ENCODE measurements around the gene PPP2R1A. TPM values are rescaled to one million over a fixed set of nuclear protein-coding genes. Genes with fewer than 3 reads are reported as not detected.

The PPP2R1A gene
- total RNA-seq, 6 donors from 2014 or later, result 90.1 to 214 (median 177) TPM

DNA sequence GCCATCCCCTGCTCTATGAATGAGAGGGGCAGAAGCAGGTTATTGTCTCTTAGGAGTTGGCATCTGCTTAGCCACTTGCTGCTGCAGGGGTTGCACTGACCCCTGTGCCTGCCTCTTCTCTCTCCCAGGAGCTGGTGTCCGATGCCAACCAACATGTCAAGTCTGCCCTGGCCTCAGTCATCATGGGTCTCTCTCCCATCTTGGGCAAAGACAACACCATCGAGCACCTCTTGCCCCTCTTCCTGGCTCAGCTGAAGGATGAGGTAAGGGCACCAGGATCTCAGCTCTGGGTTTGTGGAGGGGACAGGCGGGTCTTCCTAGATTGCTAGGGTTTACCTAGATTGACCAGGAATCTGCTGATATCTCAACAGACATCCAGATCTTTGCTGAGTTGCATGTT, 26.5 kb downstream of the PPP2R1A start:
- peaks cover 89 to 100% (median 100%) of the 10 kb centered on the region in 4 donors for H3K36me3 ChIP-seq
- no peak overlapping the region for H3K27ac ChIP-seq
- no peak for TF ChIP-seq POLR2AphosphoS5 (IDR thresholded peaks at IDR 0.05)
- TF ChIP-seq EP300 (IDR thresholded peaks at IDR 0.05), result no peak
- TF ChIP-seq POLR2A (IDR thresholded peaks at IDR 0.05), result no peak
- TF ChIP-seq, protein P1, sequence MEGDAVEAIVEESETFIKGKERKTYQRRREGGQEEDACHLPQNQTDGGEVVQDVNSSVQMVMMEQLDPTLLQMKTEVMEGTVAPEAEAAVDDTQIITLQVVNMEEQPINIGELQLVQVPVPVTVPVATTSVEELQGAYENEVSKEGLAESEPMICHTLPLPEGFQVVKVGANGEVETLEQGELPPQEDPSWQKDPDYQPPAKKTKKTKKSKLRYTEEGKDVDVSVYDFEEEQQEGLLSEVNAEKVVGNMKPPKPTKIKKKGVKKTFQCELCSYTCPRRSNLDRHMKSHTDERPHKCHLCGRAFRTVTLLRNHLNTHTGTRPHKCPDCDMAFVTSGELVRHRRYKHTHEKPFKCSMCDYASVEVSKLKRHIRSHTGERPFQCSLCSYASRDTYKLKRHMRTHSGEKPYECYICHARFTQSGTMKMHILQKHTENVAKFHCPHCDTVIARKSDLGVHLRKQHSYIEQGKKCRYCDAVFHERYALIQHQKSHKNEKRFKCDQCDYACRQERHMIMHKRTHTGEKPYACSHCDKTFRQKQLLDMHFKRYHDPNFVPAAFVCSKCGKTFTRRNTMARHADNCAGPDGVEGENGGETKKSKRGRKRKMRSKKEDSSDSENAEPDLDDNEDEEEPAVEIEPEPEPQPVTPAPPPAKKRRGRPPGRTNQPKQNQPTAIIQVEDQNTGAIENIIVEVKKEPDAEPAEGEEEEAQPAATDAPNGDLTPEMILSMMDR (IDR thresholded peaks at IDR 0.05), result no peak
- no peak overlapping the region for H3K4me3 ChIP-seq
- no peak for DNase-seq
- no peaks in the 10 kb centered on the region for H3K27me3 ChIP-seq
- no peaks in the 10 kb centered on the region for H3K9me3 ChIP-seq
- no peak for ATAC-seq (ENCODE audit: low FRiP score in 2 of 2)
- 94 to 96% methylated on average over 2 to 3 of the region's 3 CpGs for WGBS, 2 donors
- H3K4me1 ChIP-seq, result no peaks in the 10 kb centered on the region

DNA sequence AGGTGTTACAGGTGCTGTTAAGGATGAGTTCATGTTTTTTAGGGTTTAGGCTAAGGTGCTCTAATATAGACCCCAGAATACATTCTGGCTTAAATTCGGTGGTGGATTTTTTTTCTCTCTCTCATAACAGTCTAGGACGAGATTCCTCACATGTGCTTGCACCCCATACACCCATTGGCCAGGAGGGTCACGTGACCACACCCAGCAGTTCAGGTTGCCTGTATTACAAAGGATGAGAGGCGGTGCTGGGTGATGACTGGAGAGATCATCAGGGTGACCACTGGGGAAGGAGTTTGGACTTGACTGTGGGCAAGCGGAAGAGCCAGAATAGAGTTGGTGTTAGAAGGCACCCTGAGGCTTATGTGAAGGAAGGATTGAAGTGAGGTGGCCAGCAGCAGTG, 27.7 kb downstream of the PPP2R1A start:
- no peak for TF ChIP-seq EP300 (IDR thresholded peaks at IDR 0.05)
- TF ChIP-seq POLR2A (IDR thresholded peaks at IDR 0.05), result no peak
- no peak for TF ChIP-seq POLR2AphosphoS5 (IDR thresholded peaks at IDR 0.05)
- TF ChIP-seq, protein P1 (IDR thresholded peaks at IDR 0.05), result no peak

DNA sequence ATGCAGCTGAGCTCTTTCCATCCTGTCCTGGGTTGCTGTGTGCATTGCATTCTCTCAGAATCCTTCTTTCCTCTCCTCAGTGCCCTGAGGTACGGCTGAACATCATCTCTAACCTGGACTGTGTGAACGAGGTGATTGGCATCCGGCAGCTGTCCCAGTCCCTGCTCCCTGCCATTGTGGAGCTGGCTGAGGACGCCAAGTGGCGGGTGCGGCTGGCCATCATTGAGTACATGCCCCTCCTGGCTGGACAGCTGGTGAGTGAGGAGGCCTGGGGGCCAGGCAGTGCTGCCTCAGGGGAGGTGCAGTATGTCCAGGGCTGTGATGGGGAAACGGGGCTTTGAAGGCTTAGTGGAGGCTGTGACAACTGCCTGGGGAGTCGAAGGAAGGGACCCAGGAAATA, 29.8 kb downstream of the PPP2R1A start:
- H3K36me3 ChIP-seq, result peaks cover 75 to 100% (median 97%) of the 10 kb centered on the region in 4 donors
- H3K27me3 ChIP-seq, result no peaks in the 10 kb centered on the region
- no peaks in the 10 kb centered on the region for H3K9me3 ChIP-seq
- no peaks in the 10 kb centered on the region for H3K4me1 ChIP-seq
- no peak overlapping the region for H3K27ac ChIP-seq
- peak in 1 of 2 donors; percentile 41 for DNase-seq
- no peak overlapping the region for H3K4me3 ChIP-seq
- ATAC-seq (ENCODE audit: low FRiP score in 2 of 2), result no peak
- 95 to 99% methylated on average over 7 to 8 of the region's 8 CpGs for WGBS, 2 donors
- TF ChIP-seq POLR2A (IDR thresholded peaks at IDR 0.05) (no peak), POLR2AphosphoS5 (IDR thresholded peaks at IDR 0.05) (no peak), EP300 (IDR thresholded peaks at IDR 0.05) (no peak)
- TF ChIP-seq, protein P1 (IDR thresholded peaks at IDR 0.05), result no peak

More for the DNA sequence above, 27.7 kb downstream of the PPP2R1A start:
- DNase-seq (no peak), ATAC-seq (ENCODE audit: low FRiP score in 2 of 2) (no peak)
- Histone ChIP-seq H3K4me3 (no peak overlapping the region), H3K36me3 (peaks cover 89 to 100% (median 100%) of the 10 kb centered on the region in 4 donors), H3K9me3 (no peaks in the 10 kb centered on the region), H3K27ac (no peak overlapping the region), H3K27me3 (no peaks in the 10 kb centered on the region), H3K4me1 (no peaks in the 10 kb centered on the region)
- 90 to 96% methylated on average over 4 to 5 of the region's 5 CpGs for WGBS, 2 donors

DNA sequence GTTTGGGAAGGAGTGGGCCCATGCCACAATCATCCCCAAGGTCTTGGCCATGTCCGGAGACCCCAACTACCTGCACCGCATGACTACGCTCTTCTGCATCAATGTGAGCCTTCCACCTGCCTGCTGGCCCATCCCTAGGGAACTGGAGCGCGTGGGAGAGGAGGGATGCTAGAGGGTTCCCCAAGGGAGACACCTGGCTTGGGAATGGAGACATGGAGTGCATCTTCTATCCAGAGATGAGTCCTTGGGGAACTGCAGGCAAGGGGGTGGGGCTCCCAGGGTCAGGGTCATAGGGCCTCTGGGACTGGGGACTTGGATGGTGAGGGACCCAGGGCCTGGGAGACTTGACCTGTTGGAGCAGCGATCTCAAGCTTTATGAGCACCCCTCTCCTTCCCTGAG, 31.2 kb downstream of the PPP2R1A start:
- Histone ChIP-seq H3K9me3 (no peaks in the 10 kb centered on the region), H3K27me3 (no peaks in the 10 kb centered on the region), H3K4me3 (no peak overlapping the region), H3K27ac (no peak overlapping the region), H3K4me1 (no peaks in the 10 kb centered on the region), H3K36me3 (peaks cover 73 to 100% (median 95%) of the 10 kb centered on the region in 4 donors)
- DNase-seq, result no peak
- TF ChIP-seq, protein P1 (IDR thresholded peaks at IDR 0.05), result no peak
- TF ChIP-seq EP300 (IDR thresholded peaks at IDR 0.05) (no peak), POLR2A (IDR thresholded peaks at IDR 0.05) (no peak), POLR2AphosphoS5 (IDR thresholded peaks at IDR 0.05) (no peak)
- WGBS, 2 donors, result 97 to 100% methylated on average over 5 to 6 of the region's 6 CpGs
- ATAC-seq (ENCODE audit: low FRiP score in 2 of 2), result no peak

DNA sequence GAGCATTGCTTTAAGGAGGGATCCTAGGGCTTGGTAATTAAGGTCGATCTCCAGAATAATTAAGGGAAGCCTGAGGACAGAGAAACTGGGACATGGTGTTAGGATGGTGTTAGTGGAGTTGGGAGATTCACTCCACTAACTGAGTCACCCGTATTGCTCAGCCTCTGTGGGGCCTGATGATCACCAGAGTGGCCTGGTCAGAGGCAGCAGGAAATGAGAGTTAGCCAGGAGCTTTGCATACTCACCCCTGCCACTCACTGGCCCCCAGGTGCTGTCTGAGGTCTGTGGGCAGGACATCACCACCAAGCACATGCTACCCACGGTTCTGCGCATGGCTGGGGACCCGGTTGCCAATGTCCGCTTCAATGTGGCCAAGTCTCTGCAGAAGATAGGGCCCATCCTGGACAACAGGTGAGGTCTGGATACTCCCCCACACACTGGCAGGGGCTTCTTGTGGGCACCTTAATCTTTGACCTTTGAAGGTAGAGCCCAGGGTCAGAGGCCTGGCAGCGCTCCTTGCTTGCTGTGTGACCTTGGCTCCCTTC, 32.1 kb downstream of the PPP2R1A start:
- Histone ChIP-seq H3K27me3 (no peaks in the 10 kb centered on the region), H3K27ac (no peak overlapping the region), H3K4me3 (no peak overlapping the region), H3K4me1 (no peaks in the 10 kb centered on the region), H3K36me3 (peaks cover 75 to 100% (median 95%) of the 10 kb centered on the region in 4 donors), H3K9me3 (no peaks in the 10 kb centered on the region)
- no peak for TF ChIP-seq POLR2AphosphoS5 (IDR thresholded peaks at IDR 0.05)
- no peak for TF ChIP-seq POLR2A (IDR thresholded peaks at IDR 0.05)
- TF ChIP-seq EP300 (IDR thresholded peaks at IDR 0.05), result no peak
- TF ChIP-seq, protein P1 (IDR thresholded peaks at IDR 0.05), result no peak
- DNase-seq (no peak), ATAC-seq (ENCODE audit: low FRiP score in 2 of 2) (no peak)
- 95 to 97% methylated on average over 6 to 7 of the region's 7 CpGs for WGBS, 2 donors

All from upper lobe of left lung (tissue), 6 donors.